HepG2 (cell line): ENCODE measurements around the gene DENND10. TPM values are rescaled to one million over a fixed set of nuclear protein-coding genes. Genes with fewer than 3 reads are reported as not detected.

Experiments
- AHDC1 ChIP-seq: sonication (generic); formaldehyde crosslinking; IDR thresholded peaks from 2 replicates; pipeline ENCODE4 v1.5.1; 2020; ENCODE audit warnings: mild to moderate bottlenecking, missing genetic modification reagents, borderline replicate concordance
- AKNA ChIP-seq: sonication (generic); formaldehyde crosslinking; IDR thresholded peaks from 2 replicates; pipeline ENCODE4 v1.4.0; 2020; ENCODE audit warnings: missing genetic modification reagents, borderline replicate concordance
- ARNTL ChIP-seq: sonication (generic); formaldehyde crosslinking; IDR thresholded peaks from 2 replicates; pipeline ENCODE4 v1.4.0; 2020; ENCODE audit warnings: mild to moderate bottlenecking, missing genetic modification reagents
- CHCHD3 ChIP-seq: sonication (generic); formaldehyde crosslinking; IDR thresholded peaks from 2 replicates; pipeline ENCODE4 v1.8.0; 2022; ENCODE audit warnings: mild to moderate bottlenecking, missing genetic modification reagents, moderate library complexity
- CHD4 ChIP-seq: fragments of 200-600 bp; sonication (generic); IDR thresholded peaks from 2 replicates; pipeline ENCODE4 v1.7.0; 2017; ENCODE audit warnings: mild to moderate bottlenecking, low read length, borderline replicate concordance
- DR1 ChIP-seq: sonication (generic); formaldehyde crosslinking; IDR thresholded peaks from 2 replicates; pipeline ENCODE4 v1.8.0; 2021; ENCODE audit warnings: mild to moderate bottlenecking, missing genetic modification reagents, inconsistent platforms
- IRF1 ChIP-seq: sonication (generic); formaldehyde crosslinking; IDR thresholded peaks from 2 replicates; pipeline ENCODE4 v1.4.0; 2020; ENCODE audit warnings: low read depth, mild to moderate bottlenecking, missing genetic modification reagents
- JDP2 ChIP-seq: sonication (generic); formaldehyde crosslinking; IDR thresholded peaks from 2 replicates; pipeline ENCODE4 v1.8.1; 2022; ENCODE audit warnings: missing genetic modification reagents, borderline replicate concordance
- RFXANK ChIP-seq: IDR thresholded peaks from 2 replicates; pipeline ENCODE4 v1.6.1; 2016
- SOX6 ChIP-seq, 2 experiments: fragments of 450-650 bp in 1 of 2; sonication (generic) in 1 of 2; formaldehyde crosslinking in 1 of 2; IDR thresholded peaks; 2 replicates each; pipeline versions ENCODE4 v1.4.0 to v1.6.1; 2017 to 2020; ENCODE audit warnings: antibody characterized with exemption in 1 of 2, mild to moderate bottlenecking in 1 of 2, missing genetic modification reagents in 1 of 2
- SP4 ChIP-seq: sonication (generic); formaldehyde crosslinking; IDR thresholded peaks from 2 replicates; pipeline ENCODE4 v1.8.1; 2023; ENCODE audit warnings: mild to moderate bottlenecking, missing genetic modification reagents
- TMF1 ChIP-seq: sonication (generic); formaldehyde crosslinking; IDR thresholded peaks from 2 replicates; pipeline ENCODE4 v1.8.1; 2022; ENCODE audit warnings: low read depth, missing genetic modification reagents
- TP53 ChIP-seq: sonication (generic); formaldehyde crosslinking; conservative IDR thresholded peaks from 2 replicates; pipeline ENCODE4 v1.4.0; 2020; ENCODE audit warnings: missing genetic modification reagents
- ZNF235 ChIP-seq: sonication (generic); formaldehyde crosslinking; IDR thresholded peaks from 2 replicates; pipeline ENCODE4 v1.8.1; 2023; ENCODE audit warnings: mild to moderate bottlenecking, missing genetic modification reagents, borderline replicate concordance
- ZNF251 ChIP-seq: sonication (generic); formaldehyde crosslinking; IDR thresholded peaks from 2 replicates; pipeline ENCODE4 v1.9.0; 2021; ENCODE audit warnings: mild to moderate bottlenecking, missing genetic modification reagents
- ZNF878 ChIP-seq: sonication (generic); formaldehyde crosslinking; IDR thresholded peaks from 2 replicates; pipeline ENCODE4 v1.8.1; 2023; ENCODE audit warnings: mild to moderate bottlenecking, missing genetic modification reagents, moderate library complexity
- polyA plus RNA-seq, 8 experiments: library from polyadenylated mRNA; depleted of rRNA in 3 of 8; stranded (reverse) in 7 of 8; unstranded in 1 of 8; fragments of >200 nt; fragmentation: Illumina TruSeq in 4 of 8; extraction: Trizol in 4 of 8; gene quantifications; 2 replicates each; pipeline versions ENCODE4 v1.2.1 to v1.2.3, GENCODE V29; 2011 to 2016; ENCODE audit warnings: low read depth in 4 of 8, missing spikeins in 1 of 8, mixed read lengths in 1 of 8; ENCODE audit not compliant: insufficient read depth in 1 of 8
- total RNA-seq, 5 experiments: library from RNA; depleted of rRNA; stranded (reverse); fragments of >200 nt; fragmentation: Illumina TruSeq; extraction: Trizol; gene quantifications; 2 replicates each; pipeline ENCODE4 v1.2.3, GENCODE V29; 2016; ENCODE audit warnings: low read depth in 1 of 5

Gene DENND10
- total and polyA plus RNA-seq, 2 of the 13 experiments (the other 11 are each of a cell fraction or from before 2014, with no cell fraction given), result 43.7 to 78.8 TPM

DNA sequence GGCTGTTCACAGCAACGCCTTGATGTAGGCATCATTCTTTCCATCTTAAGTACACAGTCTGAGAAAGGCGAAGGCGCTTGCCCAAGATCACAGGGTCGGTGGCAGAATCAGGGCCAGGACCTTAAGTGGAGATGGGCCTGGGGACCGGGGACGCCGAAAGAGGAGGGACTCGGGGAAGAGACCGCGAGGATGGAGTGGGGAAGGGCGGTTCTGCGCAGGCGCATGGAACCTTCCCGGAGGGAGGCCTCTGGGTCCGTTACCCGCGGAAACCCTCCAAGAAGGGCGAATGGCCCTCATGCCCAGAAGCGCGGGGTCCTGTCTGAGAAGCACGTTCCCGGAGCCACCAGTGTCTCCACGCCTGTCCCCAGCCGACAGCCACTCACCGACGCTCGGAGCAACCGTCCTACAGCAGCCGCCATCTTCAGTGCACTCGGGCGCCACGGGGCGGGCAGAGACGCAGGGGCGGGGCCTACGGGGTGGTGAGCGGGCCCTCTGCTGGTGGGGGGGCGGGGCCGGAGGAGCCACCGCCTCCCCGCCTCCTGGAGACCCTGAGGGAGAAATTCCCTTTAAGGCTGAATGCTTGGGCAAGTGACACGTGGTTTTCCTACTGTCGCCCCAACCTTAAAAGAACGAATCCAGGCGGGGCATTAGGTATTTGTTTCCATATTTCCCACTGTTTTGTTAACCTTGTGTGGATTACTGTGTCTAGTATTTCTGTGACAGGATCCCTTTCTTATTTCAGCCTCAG lies 74.6 kb downstream of the DENND10 start, which contains the start of gene PRDX3 (continued):
- TF ChIP-seq AHDC1 (CRISPR knock-in tag) (no peak), TP53 (CRISPR knock-in tag) (no peak), CHD4 (no peak), ZNF251 (CRISPR knock-in tag) (no peak), SP4 (peak; percentile 85), AKNA (no peak; the same call in 1 of the 2 replicates), DR1 (CRISPR knock-in tag) (no peak), ZNF878 (no peak), SOX6 (IDR thresholded peaks at IDR 0.05) (no peak), SOX6 (CRISPR knock-in tag; IDR thresholded peaks at IDR 0.05) (peak; percentile 63), TMF1 (CRISPR knock-in tag) (no peak), JDP2 (CRISPR knock-in tag) (no peak), ZNF235 (no peak), CHCHD3 (CRISPR knock-in tag) (no peak), IRF1 (CRISPR knock-in tag) (no peak), RFXANK (CRISPR knock-in tag) (no peak), ARNTL (CRISPR knock-in tag) (no peak)
